ENCODE data around the gene TIMM22.
A peak's percentile ranks its signal among the peaks of the same experiment; 100 is the strongest.
"Not testable (repeated sequence)": the region's sequence is repeated elsewhere in the genome, so short reads cannot be mapped to it uniquely, and the experiment has no call there.

TIMM22 gene

DNA sequence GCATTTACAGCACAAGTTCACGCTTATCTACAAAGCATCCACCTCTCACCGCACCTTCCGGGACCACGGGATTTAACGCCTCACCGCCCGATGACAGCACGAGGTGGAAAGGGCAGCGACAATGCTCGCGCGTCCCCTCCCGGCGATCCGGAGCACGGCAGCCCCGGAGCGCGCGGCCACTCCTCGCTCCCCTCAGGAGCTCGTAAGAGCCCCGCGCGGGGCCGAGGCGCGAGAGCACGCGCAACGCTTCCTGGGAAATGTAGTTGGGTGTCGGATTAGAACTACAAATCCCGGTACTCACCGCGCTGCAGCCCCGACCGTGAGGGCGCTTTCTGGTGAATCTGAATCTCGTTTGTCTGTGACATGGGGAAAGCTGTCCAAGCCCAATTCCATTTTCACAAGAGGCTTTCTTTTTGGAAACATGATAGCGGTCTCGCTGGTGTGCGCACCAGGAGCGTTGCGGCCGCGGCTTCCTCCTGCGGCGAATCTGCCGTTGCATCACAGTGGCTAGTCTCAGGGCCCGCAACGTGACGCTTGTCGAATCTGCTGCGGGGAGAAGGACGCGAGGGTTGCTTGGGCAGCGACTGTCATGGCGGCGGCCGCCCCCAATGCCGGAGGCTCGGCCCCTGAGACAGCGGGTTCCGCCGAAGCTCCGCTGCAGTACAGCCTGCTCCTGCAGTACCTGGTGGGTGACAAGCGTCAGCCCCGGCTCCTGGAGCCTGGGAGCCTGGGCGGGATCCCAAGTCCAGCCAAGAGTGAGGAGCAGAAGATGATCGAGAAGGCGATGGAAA lies at the start of gene TIMM22:
Gene TIMM22, plus strand, starts transcription at position 576 of the 791 bp plus-strand sequence. Its CDS starts 14 bp downstream, at position 590.
- peak; percentile 93 for DNase-seq

DNA sequence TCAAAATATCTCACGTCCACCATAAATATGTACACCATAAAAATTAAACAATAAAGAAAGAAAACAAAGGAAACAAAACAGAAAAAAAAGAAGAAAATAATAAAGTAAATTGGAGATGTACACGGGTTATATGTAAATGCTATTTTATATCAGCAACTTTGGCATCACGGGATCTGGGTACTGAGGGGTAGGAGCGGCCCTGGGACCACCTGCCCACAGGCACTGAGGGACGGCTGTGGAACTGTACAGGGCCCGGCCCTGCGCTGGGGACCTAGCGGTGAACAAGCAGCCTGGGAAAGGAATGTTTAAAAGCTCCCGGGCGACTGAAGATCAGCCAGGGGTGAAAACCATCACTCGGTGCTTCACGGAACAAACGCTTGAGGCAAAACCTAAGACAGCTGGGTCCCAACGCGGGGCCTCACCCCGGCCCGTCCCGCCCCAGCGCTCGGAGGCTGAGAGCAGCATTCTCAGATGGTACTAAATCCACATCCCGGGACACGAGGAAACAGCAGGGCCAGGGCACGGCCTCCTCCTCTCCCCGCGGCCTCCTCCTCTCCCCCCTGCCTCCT lies 48.6 kb upstream of the TIMM22 start:
- no peak for DNase-seq

DNA sequence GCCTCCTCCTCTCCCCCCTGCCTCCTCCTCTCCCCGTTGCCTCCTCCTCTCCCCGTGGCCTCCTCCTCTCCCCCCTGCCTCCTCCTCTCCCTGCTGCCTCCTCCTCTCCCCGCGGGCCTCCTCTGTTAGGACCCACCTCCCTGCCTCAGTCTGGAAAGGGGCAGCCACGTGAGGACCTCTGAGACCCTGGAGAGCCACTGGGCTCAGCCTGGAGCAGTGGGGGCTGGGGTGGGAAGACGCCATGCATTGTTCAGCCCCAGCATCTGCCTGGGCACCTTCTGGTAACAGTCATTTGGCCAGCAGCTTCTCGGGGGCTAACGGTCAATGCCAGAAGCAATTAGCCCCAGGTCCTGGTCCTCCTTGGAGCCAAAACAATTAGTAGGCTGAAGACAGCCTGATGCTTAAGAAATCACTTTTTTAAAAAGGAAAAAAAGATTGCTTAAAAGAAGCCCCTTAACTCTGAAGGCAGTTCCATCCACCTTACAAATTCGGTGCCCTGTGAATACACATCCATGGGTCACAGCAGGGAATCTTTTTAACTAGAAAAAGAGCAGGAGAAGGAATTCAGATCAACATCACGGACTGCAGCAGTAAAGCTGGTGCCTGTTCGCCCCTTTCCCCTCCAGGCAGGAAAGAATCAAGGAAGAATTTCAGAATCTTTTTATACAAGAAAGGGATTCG lies 47.2 kb upstream of the TIMM22 start:
- DNase-seq: no peak

DNA sequence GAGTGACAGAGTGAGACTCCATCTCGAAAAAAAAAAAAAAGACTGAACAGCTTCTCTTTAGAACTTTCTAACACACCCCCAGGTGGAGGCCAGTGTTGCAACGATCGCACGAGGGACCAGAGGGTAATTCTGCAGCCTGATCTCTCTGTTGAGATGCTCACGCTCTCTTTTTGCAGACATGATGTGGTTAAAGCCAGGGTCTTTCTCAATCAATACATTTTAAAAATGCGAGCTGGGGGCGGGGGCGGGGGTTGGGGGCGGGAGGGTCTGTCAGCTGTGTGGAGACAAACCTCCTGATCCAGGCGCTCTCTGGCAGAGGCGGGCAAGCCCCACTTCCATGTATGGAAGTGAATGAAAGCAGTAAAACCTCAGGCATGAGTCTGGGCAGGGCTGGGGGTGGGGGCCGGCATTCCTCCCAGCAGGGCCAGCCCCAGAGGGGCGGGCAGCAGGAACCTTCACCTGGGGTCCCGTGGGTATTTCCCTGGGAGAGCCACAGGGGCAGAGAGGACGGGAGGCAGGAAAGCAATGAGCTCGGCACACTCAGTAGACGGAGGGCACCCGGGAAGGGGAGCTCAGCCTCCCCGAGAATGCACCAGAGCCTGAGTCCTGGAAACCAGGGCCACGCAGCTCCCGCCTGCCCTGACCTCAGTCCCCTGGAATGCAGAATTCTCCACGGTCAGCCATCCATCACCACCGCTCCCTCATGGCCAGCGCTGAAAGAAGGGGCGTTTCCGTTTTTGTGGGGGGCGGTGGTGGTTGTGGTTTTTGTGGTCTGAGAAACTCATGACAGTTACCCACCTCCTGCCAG lies 45.4 kb upstream of the TIMM22 start:
- DNase-seq: no peak

DNA sequence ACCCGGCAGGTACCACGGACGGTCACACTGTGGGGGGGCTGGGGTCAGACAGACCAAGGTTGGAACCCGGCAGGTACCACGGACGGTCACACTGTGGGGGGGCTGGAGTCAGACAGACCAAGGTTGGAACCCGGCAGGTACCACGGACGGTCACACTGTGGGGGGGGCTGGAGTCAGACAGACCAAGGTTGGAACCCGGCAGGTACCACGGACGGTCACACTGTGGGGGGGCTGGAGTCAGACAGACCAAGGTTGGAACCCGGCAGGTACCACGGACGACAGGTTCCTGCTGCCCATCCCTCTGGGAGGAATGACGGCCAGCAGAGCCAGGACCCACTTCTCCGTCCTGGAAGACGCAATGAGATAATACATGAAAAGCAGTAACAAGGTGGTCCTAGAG lies 44.3 kb upstream of the TIMM22 start:
- DNase-seq: not testable (repeated sequence)

DNA sequence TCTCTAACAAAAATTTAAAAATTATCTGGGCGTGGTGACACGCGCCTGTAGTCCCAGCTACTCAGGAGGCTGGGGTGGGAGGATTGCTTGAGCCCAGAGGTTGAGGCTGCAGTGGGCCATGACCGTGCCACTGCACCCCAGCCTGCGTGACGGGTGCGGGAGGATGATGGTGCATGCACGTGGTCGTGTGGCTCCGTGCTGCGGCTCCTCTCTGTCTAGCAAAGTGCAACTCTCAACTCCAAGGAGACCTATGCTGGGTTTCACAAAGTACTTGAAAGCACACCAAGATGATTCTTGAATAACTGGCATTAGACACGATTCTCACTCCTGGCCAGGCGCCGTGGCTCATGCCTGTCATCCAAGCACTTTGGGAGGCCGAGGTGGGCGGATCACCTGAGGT lies 43.2 kb upstream of the TIMM22 start:
- DNase-seq: no peak

DNA sequence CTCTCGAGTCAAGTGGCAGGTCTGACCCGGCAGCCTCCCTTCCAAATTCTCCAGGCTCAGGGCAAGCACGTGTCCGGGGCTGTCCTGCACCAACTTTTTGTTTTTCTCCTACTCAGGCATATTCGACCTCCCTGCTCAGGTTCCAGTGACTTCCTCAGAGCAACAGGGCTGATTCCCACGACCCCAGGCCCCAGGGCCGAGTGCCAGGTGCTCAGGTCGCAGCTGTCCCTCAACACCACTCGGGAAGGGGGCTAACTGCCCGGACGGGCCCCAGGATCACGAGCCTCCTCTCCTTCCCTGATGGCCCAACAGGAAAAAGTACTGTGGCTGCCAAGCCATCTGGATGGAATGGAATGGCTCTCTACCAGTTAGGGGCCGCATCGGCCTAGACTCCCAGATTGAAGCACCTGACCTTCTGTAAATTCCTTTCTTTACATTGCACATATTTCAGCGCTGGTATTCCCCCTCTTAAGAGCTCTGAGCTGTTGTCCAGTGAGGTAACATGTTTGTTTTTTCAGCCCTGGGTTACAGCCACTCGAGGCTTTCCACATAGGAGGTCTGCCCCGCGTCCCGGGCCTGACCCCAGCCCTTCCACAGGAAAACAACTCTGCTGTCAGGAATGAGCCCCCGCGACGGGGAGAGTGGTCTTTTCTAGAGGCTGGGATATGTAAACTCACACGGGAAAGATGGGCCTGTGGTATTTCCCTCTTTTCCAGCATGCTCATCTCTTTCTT lies 42.3 kb upstream of the TIMM22 start:
- DNase-seq: no peak

DNA sequence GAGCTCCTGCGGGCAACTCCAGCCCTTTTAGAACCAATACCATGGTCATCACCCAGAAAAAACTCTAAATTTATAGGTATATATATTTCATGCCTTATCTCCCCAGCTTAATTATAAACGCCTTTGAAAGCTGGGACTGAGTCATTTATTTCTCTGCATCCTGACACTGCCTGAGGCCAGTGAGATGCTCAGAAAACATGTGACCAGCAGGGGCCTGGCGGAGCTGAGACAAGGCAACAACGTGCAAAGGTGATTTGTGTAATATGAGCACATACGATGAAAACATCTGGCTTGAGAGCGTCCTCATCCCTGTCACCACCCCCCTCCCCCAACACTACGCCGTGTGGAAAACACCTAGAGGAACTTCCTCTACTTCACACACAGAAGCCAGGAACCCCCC lies 40.0 kb upstream of the TIMM22 start:
- no peak for DNase-seq

DNA sequence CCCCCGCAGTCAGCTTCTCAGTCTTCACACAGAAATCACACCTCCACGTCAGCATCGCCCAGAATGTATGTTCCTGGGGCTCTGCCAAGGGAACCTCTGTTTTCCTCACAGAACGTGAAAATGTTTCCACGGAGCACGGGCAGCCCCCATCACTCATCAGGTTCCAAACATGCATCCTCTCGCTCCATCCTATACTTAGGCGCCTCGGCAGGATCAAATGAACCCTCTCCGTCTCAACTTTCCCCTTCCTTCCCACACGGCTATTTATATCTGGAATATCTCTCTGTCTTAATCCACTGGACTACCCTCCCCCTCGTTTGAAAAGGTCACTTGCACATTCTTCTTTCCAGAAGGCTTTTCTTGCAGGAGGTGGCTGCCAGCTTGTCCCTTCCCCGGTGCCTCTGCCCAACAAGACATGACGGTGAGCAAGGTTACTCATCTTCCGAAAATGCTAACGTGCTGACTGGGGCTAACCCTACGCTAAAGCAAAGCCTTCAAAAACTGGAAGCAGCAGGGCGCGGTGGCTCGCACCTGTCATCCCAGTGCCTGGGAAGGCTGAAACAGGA lies 39.0 kb upstream of the TIMM22 start:
- DNase-seq: no peak

DNA sequence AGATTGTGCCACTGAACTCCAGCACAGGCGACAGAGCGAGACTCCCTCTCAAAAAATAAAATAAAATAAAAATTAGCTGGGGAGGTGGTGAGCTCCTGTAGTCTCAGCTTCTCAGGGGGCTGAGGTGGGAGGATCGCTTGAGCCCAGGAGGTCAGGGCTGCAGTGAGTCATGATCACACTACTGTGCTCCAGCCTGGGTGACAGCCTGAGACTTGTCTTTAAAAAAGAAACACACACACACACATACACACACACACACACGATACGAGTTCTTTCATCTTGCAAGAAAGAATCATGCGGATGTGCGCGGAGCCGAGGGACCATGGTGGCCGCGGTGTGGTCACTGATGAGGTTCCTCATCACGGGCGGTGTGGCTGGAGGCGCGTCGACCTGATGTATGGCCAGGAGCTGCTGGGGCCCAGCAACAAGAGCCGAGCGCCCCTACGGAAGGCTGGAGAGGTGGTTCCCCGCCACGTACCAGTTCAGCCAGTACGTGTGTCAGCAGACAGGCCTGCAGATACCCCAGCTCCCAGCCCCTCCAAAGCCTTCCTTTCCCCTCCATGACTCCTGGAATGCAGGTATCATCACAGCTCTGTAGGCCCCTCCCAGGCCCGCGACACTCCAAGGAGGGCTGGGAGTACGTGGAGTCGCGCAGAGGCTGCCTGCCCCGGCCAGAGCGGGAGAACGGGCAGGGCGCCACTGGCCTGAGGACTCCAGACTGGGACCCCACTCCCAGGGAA lies 38.0 kb upstream of the TIMM22 start:
- DNase-seq: no peak

DNA sequence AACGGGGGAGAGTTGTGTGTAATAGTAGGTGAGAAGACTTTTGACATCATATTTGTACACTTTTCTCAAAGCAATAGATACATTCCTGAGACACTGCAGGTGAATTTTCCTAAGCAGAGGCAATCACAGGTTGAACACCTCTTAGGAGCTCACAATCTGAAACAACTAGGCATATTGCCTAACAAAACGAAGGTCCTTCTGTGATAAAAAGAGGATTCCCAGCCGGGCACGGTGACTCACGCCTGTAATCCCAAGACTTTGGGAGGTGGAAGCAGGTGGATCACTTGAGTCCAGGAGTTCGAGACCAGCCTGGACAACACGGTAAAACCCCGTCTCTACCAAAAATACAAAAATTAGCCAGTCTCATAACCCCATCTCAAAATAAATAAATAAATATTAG lies 34.8 kb upstream of the TIMM22 start:
- DNase-seq: no peak

DNA sequence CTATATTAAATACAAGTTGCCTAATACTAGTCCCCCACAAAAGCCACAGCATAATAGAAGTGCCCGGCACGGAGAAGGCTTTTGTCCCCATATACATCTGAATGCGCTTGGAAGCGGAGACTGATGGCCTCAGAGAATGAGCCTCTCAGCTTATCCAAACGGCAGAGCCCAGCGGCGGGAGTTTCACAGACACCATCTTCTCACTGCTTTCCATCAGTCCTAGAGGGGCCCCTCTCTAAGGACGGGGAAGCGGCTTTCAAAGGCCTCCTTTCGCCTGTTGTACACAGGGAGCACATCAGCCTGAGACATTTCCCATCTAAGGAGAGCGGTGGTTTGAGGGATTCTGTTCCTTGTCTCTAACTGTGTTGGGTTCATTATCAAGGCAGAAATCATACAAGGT lies 34.3 kb upstream of the TIMM22 start:
- DNase-seq: no peak

DNA sequence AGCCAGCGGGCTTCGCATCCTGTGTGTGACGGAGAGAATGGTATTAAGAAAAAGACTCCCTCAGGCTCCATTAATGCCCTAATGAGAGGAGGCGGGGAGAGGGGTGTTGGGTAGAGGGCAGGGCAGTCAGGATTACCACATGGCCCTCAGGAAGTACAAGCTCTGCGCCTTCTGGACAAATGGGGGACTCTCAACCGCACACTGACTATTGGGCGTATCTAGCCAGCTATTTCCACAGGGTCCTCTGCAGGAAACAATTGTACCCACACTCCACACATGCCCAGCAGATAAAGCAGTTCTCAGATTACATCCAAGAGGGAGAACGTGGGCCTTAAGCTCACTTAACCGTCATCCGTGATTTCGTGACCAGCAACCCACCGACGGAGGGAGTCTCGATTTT lies 32.1 kb upstream of the TIMM22 start:
- no peak for DNase-seq

DNA sequence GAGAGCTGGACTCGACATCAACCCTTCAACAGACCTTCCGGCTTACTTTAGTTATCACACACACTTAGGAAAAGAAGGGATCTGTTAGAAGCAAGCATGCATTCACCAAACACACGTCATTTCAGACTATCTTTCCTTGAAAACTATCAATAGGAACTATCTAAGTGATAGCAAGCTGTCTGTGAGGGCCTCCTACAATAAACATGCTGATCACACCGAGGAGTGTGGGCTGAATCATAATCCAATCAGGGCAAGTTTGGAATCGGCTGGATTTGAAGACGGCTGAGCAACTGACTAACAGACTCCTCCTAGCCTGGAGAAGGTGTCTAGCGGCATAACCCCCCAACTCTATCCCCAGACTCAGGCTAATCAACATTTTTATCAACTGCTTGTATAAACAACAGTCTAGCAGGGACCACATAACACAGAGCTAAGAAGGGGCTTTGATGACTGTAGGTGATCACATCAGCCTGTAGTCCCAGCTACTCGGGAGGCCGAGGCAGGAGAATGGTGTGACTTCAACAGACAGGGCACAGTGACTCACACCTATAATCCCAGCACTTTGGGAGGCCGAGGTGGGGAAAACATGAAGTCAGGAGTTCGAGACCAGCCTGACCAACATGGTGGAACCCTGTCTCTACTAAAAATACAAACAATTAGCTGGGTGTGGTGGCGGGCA lies 31.5 kb upstream of the TIMM22 start:
- no peak for DNase-seq

DNA sequence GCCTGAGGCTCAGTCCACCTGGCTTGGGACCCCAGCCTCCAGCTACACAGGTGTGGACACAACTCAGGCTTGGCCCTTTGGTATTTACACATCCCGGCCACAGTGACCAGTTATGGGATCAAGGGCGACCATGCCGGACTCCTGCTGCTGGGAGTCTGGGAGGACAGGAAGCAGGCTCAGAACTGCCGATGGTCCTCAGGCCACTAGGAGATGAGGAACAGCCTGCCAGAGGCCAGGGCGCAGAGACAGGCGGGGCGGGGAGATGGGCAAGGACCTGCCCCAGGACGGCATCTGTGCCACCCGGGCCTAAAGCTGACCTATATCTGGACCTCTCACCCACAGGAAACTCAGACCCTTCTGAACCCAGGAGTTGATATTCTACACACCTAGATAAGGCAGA lies 29.8 kb upstream of the TIMM22 start:
- no peak for DNase-seq

DNA sequence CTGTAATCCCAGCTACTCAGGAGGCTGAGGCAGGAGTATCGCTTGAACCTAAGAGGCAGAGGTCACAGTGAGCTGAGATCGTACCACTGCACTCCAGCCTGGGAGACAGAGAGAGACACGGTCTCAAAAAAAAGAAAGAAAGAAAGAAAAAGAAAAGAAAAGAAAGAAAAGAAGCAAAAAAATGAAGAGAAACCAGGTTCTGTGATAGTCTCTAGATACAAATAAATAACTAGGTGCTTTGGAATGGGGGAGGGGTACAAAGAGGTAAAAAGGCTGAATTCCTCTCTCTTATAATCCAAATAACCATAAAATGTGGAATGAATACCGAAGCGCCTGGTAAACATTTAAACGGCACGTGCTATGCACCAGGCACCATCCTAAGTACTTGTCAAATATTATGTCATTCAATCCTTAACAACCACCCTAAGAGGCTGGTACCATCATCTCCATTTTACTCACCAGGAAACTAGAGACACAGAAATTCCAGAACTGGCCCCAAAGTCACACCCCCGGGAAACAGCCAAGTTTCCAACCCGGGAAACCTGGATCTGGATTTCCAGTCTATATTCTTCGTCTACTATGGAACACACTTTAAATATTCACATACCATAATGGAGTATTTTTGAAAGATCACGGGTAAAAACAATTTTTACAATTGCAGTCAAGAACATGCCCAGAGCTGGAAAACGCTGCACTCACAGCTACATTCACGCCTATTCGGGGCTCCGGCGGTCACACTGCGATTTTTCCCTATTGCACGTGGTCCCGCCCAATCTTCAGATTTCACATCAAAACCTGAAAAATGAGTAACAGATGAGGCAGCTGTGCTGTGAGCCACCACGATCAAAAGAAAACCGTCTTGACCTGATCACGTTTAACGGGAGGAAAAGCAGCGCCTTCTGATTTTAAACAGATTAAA lies 27.9 kb upstream of the TIMM22 start:
- no peak for DNase-seq

DNA sequence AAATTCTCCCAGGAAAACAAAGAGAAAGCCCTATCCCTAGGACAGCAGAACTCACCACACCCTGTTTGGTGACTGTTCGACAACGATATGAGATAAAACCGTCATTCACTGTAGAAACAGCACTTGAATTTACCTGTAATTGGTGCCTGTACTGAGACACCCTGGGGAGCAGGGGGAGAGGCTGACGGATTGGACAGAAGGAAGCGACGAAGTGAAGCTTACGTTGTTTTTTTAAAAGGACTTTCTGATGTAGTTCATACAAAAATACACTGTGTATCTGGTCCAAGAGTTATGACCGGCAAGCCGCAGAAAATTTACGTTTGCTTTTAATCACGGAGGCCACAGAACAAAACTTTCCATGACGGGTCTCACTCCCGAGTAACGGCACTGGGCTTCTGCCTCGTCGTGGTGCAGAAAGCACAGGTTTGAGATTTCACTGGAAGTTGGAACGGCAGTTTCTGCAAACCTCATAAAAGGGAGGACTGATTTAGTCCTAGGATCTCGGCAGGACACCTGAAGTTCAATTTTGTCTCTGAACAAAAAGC lies 27.0 kb upstream of the TIMM22 start:
- no peak for DNase-seq

DNA sequence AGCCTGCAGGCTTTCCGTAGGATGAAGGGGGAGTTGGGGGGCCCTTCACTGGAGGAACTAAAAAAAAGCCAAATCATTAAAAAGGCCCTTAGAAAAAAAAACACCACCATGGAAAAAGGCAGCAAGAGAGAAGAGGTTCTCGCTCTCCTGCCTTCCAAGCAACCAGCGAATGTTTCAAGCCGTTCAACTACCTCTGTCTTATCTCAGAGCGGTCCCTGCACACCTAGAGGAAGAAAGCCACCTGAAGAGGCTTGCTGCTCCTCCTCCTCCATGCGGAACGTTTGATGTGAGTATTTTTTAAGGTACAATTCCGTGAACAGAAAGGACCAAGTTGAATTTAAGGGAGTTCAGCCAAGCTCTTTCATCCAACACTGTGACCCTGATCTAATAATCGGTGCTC lies 26.6 kb upstream of the TIMM22 start:
- no peak for DNase-seq

DNA sequence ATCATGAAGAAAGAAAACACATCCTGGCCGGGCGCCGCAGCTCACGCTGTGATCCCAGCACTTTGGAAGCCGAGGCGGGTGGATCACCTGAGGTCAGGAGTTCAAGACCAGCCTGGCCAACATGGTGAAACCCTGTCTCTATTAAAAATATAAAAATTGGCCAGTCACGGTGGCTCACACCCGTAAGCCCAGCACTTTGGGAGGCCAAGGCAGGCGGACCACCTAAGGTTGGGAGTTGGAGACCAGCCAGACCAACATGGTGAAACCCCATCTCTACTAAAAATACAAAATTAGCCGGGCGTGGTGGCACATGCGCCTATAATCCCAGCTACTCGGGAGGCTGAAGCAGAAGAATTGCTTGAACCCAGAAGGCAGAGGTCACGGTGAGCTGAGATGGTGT lies 25.1 kb upstream of the TIMM22 start:
- not testable (repeated sequence) for DNase-seq
